ENCODE measurements around the gene EPS15.

DNA sequence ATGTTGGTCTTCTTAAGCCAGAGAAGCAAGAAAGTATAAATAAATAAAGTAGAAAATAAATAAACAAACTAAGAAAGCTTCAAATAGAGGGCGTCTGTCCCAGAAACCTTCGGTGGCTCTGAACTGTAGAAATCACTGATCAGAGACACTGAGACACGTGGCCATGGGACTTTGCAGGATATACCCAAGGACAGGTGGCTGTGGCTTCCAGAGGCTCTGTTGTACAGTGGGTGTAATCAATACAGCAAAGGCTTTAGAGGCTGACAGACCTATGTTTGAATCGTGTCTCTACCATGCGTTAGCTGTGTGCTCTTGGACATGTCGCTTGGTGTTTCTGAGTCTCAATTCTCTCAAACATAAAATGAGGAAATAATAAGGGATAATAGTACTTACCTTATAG is 41.0 kb upstream of the EPS15 start:
- TF ChIP-seq, protein P1, sequence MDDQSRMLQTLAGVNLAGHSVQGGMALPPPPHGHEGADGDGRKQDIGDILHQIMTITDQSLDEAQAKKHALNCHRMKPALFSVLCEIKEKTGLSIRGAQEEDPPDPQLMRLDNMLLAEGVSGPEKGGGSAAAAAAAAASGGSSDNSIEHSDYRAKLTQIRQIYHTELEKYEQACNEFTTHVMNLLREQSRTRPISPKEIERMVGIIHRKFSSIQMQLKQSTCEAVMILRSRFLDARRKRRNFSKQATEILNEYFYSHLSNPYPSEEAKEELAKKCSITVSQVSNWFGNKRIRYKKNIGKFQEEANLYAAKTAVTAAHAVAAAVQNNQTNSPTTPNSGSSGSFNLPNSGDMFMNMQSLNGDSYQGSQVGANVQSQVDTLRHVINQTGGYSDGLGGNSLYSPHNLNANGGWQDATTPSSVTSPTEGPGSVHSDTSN (IDR thresholded peaks at IDR 0.05; ENCODE audit: insufficient replicate concordance, low read depth, low read length): no peak
- no peak for TF ChIP-seq RFX5 (IDR thresholded peaks at IDR 0.05; ENCODE audit: low read depth, low read length)
- TF ChIP-seq, protein P2, sequence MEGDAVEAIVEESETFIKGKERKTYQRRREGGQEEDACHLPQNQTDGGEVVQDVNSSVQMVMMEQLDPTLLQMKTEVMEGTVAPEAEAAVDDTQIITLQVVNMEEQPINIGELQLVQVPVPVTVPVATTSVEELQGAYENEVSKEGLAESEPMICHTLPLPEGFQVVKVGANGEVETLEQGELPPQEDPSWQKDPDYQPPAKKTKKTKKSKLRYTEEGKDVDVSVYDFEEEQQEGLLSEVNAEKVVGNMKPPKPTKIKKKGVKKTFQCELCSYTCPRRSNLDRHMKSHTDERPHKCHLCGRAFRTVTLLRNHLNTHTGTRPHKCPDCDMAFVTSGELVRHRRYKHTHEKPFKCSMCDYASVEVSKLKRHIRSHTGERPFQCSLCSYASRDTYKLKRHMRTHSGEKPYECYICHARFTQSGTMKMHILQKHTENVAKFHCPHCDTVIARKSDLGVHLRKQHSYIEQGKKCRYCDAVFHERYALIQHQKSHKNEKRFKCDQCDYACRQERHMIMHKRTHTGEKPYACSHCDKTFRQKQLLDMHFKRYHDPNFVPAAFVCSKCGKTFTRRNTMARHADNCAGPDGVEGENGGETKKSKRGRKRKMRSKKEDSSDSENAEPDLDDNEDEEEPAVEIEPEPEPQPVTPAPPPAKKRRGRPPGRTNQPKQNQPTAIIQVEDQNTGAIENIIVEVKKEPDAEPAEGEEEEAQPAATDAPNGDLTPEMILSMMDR (IDR thresholded peaks at IDR 0.05 in 2 of 3, conservative IDR thresholded peaks at IDR 0.05 in 1 of 3; ENCODE audit: control insufficient read depth in 2 of 3, extremely low read depth in 1 of 3, insufficient read depth in 1 of 3, low read depth in 3 of 3, low read length in 3 of 3): no peak
- TF ChIP-seq ZNF24 (IDR thresholded peaks at IDR 0.05): no peak
